Adrenal gland (tissue), 12 donors: ENCODE data around the gene GDF10. TPM values are rescaled to one million over a fixed set of nuclear protein-coding genes. Genes with fewer than 3 reads are reported as not detected.

ENCODE experiments used
- DNase-seq, 7 donors: peaks; one replicate each; pipeline ENCODE4 v3.0.0-alpha.2; 2019 to 2020
- H3K27ac ChIP-seq, 5 donors: fragments of 200-600 bp; sonication (generic) in 4 of 5; 1 replicate in 3 of 5; 2 replicates in 2 of 5; pipeline versions ENCODE4 v1.5.1 to v1.8.0; 2016 to 2020; ENCODE audit warnings: mild to moderate bottlenecking in 1 of 5
- H3K27me3 ChIP-seq: fragments of 200-600 bp; 2 replicates; pipeline ENCODE4 v1.8.0; 2021
- H3K36me3 ChIP-seq, 2 donors: fragments of 200-600 bp; replicated peaks in 1 of 2; 1 replicate in 1 of 2; 2 replicates in 1 of 2; pipeline versions ENCODE4 v1.5.1 to v1.8.0; 2018 to 2022
- H3K4me1 ChIP-seq, 2 donors: fragments of 200-600 bp; replicated peaks in 1 of 2; 1 replicate in 1 of 2; 2 replicates in 1 of 2; pipeline versions ENCODE4 v1.5.1 to v1.8.0; 2018 to 2021
- H3K4me3 ChIP-seq, 4 donors: fragments of 200-600 bp; sonication (generic) in 3 of 4; one replicate each; pipeline ENCODE4 v1.5.1; 2016 to 2018
- H3K9me3 ChIP-seq, 3 donors: fragments of 200-600 bp; sonication (generic) in 1 of 3; replicated peaks in 1 of 3; 1 replicate in 2 of 3; 2 replicates in 1 of 3; pipeline versions ENCODE4 v1.5.1 to v1.8.0; 2016 to 2021
- POLR2A ChIP-seq, 2 donors: fragments of 450-650 bp; IDR thresholded peaks; one replicate each; pipeline ENCODE4 v1.6.1; 2017; ENCODE audit warnings: antibody characterized with exemption in 2 of 2, mild to moderate bottlenecking in 2 of 2, moderate library complexity in 1 of 2
- WGBS, 4 donors: extraction: QIAGEN DNeasy Blood & Tissue Kit in 2 of 4; methylation state at CpG; one replicate each; pipeline versions ENCODE4 v1.1.5 to v1.1.7; 2013 to 2017; 5-methylcytosine and 5-hydroxymethylcytosine counted together
- intact Hi-C, 2 donors: fragments of 100-400 bp; cut with DNase I; formaldehyde crosslinking; loops; one replicate each; pipeline versions ENCODE4 v1.14.1 to v1.15.0; 2022 to 2023
- polyA plus RNA-seq, 3 donors: library from polyadenylated mRNA; stranded (reverse); fragments of 200-250 nt in 2 of 3; fragments of 350-450 nt in 1 of 3; fragmentation: Illumina TruSeq in 1 of 3; extraction: RNeasy Lipid Tissue Mini Kit (QIAGEN cat#74804) in 1 of 3; gene quantifications; one replicate each; pipeline ENCODE4 v1.2.3, GENCODE V29; 2013 to 2014
- total RNA-seq, 9 donors: library from RNA; depleted of rRNA in 4 of 9; stranded (reverse); fragments of >200 nt in 4 of 9; fragments of 120-200 nt in 1 of 9; fragmentation: NEBNext Ultra II Directional in 1 of 9; extraction: Animal tissue kit (Norgen Biotek cat#: 25700) in 1 of 9; gene quantifications; one replicate each; pipeline versions ENCODE4 v1.1.0 to v1.2.4, GENCODE V29; 2013 to 2023
- TF ChIP-seq, protein P1 (sequence below), 6 experiments: fragments of 450-650 bp in 4 of 6; fragments of 200-600 bp in 2 of 6; sonication (generic) in 1 of 6; IDR thresholded peaks; 1 replicate in 5 of 6; 2 replicates in 1 of 6; pipeline versions ENCODE4 v1.5.1 to v1.8.0; 2016 to 2021; ENCODE audit warnings: antibody characterized with exemption in 6 of 6, mild to moderate bottlenecking in 2 of 6, moderate library complexity in 1 of 6
- donor health status: healthy with polysubstance abuse.
- donor health status: Bipolar disorder and iron deficiency.
- donor health status: DM: yes; HTN: yes; CAD: no.
- donor health status: DM: no; HTN: no; CAD: no.
- donor health status: DM: no; HTN: no; CAD: no.
- donor health status: DM: yes; HTN: yes; CAD: no.

GDF10 gene
- total and polyA plus RNA-seq, 12 donors = 0.06 to 8.5 (median 1.2) TPM; not detected in 1

- no peaks in the 10 kb centered on the region for H3K36me3 ChIP-seq
- H3K27ac ChIP-seq = no peak overlapping the region
- TF ChIP-seq, protein P1, sequence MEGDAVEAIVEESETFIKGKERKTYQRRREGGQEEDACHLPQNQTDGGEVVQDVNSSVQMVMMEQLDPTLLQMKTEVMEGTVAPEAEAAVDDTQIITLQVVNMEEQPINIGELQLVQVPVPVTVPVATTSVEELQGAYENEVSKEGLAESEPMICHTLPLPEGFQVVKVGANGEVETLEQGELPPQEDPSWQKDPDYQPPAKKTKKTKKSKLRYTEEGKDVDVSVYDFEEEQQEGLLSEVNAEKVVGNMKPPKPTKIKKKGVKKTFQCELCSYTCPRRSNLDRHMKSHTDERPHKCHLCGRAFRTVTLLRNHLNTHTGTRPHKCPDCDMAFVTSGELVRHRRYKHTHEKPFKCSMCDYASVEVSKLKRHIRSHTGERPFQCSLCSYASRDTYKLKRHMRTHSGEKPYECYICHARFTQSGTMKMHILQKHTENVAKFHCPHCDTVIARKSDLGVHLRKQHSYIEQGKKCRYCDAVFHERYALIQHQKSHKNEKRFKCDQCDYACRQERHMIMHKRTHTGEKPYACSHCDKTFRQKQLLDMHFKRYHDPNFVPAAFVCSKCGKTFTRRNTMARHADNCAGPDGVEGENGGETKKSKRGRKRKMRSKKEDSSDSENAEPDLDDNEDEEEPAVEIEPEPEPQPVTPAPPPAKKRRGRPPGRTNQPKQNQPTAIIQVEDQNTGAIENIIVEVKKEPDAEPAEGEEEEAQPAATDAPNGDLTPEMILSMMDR (IDR thresholded peaks at IDR 0.05) = no peak
- TF ChIP-seq POLR2A (IDR thresholded peaks at IDR 0.05) = no peak
- intact Hi-C loops = no loop called here
- WGBS, 4 donors = 72 to 89% (median 76%) methylated on average over 5 to 19 of the region's 19 CpGs
- no peaks in the 10 kb centered on the region for H3K4me1 ChIP-seq
- no peaks in the 10 kb centered on the region for H3K27me3 ChIP-seq
- peak in 3 of 7 donors; percentile 23 to 54 (median 46) for DNase-seq
- no peaks in the 10 kb centered on the region for H3K9me3 ChIP-seq
- no peak overlapping the region for H3K4me3 ChIP-seq
Observed at GRCh38 chr10:47253651-47254375, 46.2 kb upstream of the GDF10 start.

DNA sequence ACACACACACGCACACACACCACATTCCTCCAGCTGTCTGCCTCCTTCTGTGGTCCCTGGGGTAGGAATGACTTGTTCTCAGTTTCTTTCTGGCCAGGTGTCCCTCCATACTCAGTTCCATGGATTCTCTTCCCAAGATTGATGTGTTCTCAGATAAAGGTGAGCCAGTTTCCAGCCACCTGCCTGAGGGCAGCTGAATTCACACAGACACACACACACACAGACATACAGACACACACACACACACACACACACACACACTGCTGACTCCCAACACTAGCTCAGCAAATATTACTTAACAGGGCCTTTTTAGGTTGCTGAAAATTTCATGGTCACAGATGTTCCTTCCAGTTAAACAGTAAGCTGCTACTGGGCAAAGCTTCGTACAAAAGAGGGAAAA, 45.4 kb upstream of the GDF10 start:
- H3K4me3 ChIP-seq = no peak overlapping the region
- DNase-seq = peak in 1 of 7 donors; percentile 39
- intact Hi-C loops = no loop called here
- H3K9me3 ChIP-seq = no peaks in the 10 kb centered on the region
- 70 to 88% (median 84%) methylated on average over 2 of the region's 2 CpGs for WGBS, 4 donors
- no peaks in the 10 kb centered on the region for H3K4me1 ChIP-seq
- H3K27ac ChIP-seq = no peak overlapping the region
- TF ChIP-seq, protein P1 (IDR thresholded peaks at IDR 0.05) = no peak
- TF ChIP-seq POLR2A (IDR thresholded peaks at IDR 0.05) = no peak
- H3K36me3 ChIP-seq = no peaks in the 10 kb centered on the region
- H3K27me3 ChIP-seq = no peaks in the 10 kb centered on the region

GRCh38 chr10:47255033-47255813, 44.8 kb upstream of the GDF10 start:
- intact Hi-C loops = no loop called here
- Histone ChIP-seq H3K36me3 (no peaks in the 10 kb centered on the region), H3K27ac (no peak overlapping the region), H3K4me1 (no peaks in the 10 kb centered on the region), H3K9me3 (no peaks in the 10 kb centered on the region), H3K27me3 (no peaks in the 10 kb centered on the region), H3K4me3 (no peak overlapping the region)
- TF ChIP-seq, protein P1 (IDR thresholded peaks at IDR 0.05) = no peak
- TF ChIP-seq POLR2A (IDR thresholded peaks at IDR 0.05) = no peak
- WGBS, 4 donors = 76 to 89% (median 81%) methylated on average over 4 to 10 of the region's 10 CpGs
- peak in 1 of 7 donors; percentile 50 for DNase-seq

DNA sequence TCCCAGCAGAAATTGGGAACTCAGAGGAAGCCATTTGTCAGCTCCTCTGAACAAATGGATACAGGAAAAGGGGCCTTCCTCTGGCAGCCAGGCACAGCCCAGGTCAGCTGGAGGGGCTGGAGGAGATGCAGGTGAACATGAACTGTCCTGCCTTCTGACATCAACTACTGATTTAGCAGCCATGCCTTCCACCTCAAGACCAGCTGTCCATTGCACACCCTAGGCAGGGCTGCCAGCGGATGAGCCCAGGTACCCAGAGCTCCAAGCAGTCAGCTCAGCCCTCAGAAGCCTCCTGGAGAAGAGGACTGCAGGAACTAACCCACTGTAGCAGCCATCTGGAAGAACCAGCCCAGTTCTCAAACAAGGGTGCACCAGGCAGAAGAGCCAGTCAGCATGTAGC, 44.1 kb upstream of the GDF10 start:
- Histone ChIP-seq H3K9me3 (no peaks in the 10 kb centered on the region), H3K36me3 (no peaks in the 10 kb centered on the region), H3K27me3 (no peaks in the 10 kb centered on the region), H3K4me1 (no peaks in the 10 kb centered on the region), H3K4me3 (no peak overlapping the region), H3K27ac (no peak overlapping the region)
- WGBS, 4 donors = 89 to 100% (median 100%) methylated on average over 1 of the region's 1 CpG; no CpG with 5 or more reads in 1 of the 4 donors
- TF ChIP-seq POLR2A (IDR thresholded peaks at IDR 0.05) = no peak
- TF ChIP-seq, protein P1 (IDR thresholded peaks at IDR 0.05) = no peak
- peak in 1 of 7 donors; percentile 21 for DNase-seq
- intact Hi-C loops = no loop called here
